HG03571 (cell line): ENCODE data around the gene MRTO4.

Experiments
- ATAC-seq: cut with Tn5 transposase; IDR thresholded peaks from one replicate; pipeline ENCODE4 v1.9.1; 2021; ENCODE audit not compliant: unreplicated experiment

Gene MRTO4

DNA sequence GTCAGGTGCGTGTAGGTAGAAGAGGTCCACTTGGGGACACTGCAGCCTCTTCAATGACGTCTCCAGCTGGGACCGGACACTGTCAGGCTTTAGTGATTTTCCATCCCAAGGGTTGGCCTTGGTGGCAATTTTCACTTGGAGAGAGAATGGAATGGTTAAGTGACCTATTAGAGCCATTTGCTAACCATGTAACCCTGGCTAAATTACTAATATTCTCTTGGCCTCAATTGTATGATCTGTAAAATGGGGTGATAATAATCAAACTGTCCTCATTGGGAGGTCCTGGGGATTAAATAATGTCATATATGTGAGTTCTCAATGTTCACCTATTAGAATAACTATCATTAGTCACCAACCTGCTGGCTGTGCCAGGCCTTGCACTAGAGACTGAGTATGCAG, 56.9 kb downstream of the MRTO4 start:
- ATAC-seq: no peak

DNA sequence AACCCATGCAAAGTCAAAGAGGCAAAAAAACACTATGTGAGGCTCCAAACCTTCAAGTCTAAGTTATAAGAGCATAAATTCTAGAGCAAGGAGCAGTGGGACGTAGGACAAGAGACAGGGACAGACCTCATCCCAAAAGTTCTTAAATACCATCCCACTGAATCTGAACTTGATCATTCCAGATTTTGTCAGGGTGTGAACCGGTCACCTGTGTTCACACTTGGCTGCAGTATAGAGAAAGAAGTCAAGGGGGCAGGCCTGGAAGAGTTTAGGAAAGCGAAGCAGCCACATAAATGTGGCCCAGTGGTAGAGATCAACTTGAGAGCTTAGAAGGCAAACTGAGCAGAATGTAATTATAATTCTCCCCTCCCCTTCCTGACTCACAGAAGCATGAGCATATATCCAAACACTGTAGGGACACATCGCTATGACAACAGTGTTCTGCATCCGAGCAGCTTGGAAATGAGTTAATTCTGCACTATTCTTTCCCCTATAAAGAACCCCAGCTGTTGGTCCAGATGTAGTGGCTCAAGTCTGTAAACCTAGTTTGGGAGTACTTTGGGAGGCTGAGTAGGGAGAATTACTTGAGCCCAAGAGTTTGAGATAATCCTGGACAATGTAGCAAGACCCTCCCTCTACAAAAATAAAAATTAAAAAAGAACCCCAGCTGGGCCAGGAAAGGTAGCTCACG, 57.7 kb downstream of the MRTO4 start:
- no peak for ATAC-seq
